HEK293 (cell line): Measurements from ENCODE around the gene IL17A.
A peak's percentile ranks its signal among the peaks of the same experiment; 100 is the strongest.

Experiments used
- CTCF ChIA-PET: fragments of 350-600 bp; formaldehyde crosslinking; extraction: SDS; loops from one replicate; lab custom pipeline; 2021; ENCODE audit warnings: antibody characterized with exemption; lab: Yijun Ruan, JAX
- POLR2A ChIA-PET: fragments of 300-600 bp; formaldehyde crosslinking; extraction: SDS; loops from one replicate; lab custom pipeline; 2020; ENCODE audit warnings: antibody characterized with exemption, inconsistent platforms; lab: Yijun Ruan, JAX
- H3K27ac ChIP-seq: fragments of 200-500 bp; sonication (Bioruptor generic); 2 replicates; pipeline ENCODE4 v1.5.1; 2014; ENCODE audit warnings: low read depth, low read length, control low read depth, inconsistent platforms; ENCODE audit errors: extremely low read depth
- H3K36me3 ChIP-seq, 2 experiments: fragments of 200-500 bp in 1 of 2; sonication (Bioruptor generic) in 1 of 2; 1 replicate in 1 of 2; 2 replicates in 1 of 2; pipeline ENCODE4 v1.5.1; 2014 to 2017; ENCODE audit warnings: inconsistent platforms in 2 of 2, low read length in 2 of 2; ENCODE audit not compliant: control insufficient read depth in 2 of 2, insufficient read depth in 1 of 2
- H3K4me1 ChIP-seq: fragments of 200-500 bp; sonication (Bioruptor generic); 2 replicates; pipeline ENCODE4 v1.5.1; 2014; ENCODE audit warnings: mild to moderate bottlenecking, low read length, inconsistent platforms; ENCODE audit not compliant: control insufficient read depth, insufficient read depth
- H3K4me3 ChIP-seq: 2 replicates; pipeline ENCODE4 v1.5.1; 2011; ENCODE audit warnings: low read depth, mild to moderate bottlenecking, control low read depth, low read length, moderate library complexity
- H3K9me3 ChIP-seq: fragments of 200-500 bp; sonication (Bioruptor generic); 2 replicates; pipeline ENCODE4 v1.5.1; 2014; ENCODE audit warnings: low read depth, low read length, inconsistent platforms; ENCODE audit not compliant: control insufficient read depth, insufficient read depth
- EGR2 ChIP-seq: fragments of 450-650 bp; formaldehyde crosslinking; IDR thresholded peaks from 2 replicates; pipeline ENCODE4 v1.5.1; 2016; ENCODE audit warnings: low read depth, missing biosample characterization, missing genetic modification characterization
- GFI1B ChIP-seq: fragments of 450-650 bp; formaldehyde crosslinking; IDR thresholded peaks from 2 replicates; pipeline ENCODE4 v1.5.1; 2016; ENCODE audit warnings: missing biosample characterization, missing genetic modification characterization
- MZF1 ChIP-seq: fragments of 450-650 bp; formaldehyde crosslinking; IDR thresholded peaks from 2 replicates; pipeline ENCODE4 v1.5.1; 2017; ENCODE audit warnings: missing biosample characterization, missing genetic modification characterization, borderline replicate concordance
- OSR2 ChIP-seq: fragments of 450-650 bp; formaldehyde crosslinking; IDR thresholded peaks from 2 replicates; pipeline ENCODE4 v1.5.1; 2016; ENCODE audit warnings: missing biosample characterization, missing genetic modification characterization
- ZBTB1 ChIP-seq: fragments of 450-650 bp; formaldehyde crosslinking; IDR thresholded peaks from 2 replicates; pipeline ENCODE4 v1.5.1; 2016; ENCODE audit warnings: missing biosample characterization, missing genetic modification characterization
- ZFP37 ChIP-seq: fragments of 450-650 bp; formaldehyde crosslinking; IDR thresholded peaks from 2 replicates; pipeline ENCODE4 v1.5.1; 2016; ENCODE audit warnings: missing biosample characterization, missing genetic modification characterization
- ZFP41 ChIP-seq: fragments of 450-650 bp; formaldehyde crosslinking; IDR thresholded peaks from 2 replicates; pipeline ENCODE4 v1.5.1; 2016; ENCODE audit warnings: missing biosample characterization, missing genetic modification characterization, borderline replicate concordance
- ZNF155 ChIP-seq: fragments of 450-650 bp; formaldehyde crosslinking; IDR thresholded peaks from 2 replicates; pipeline ENCODE4 v1.5.1; 2016; ENCODE audit warnings: missing biosample characterization, missing genetic modification characterization
- ZNF175 ChIP-seq: fragments of 450-650 bp; formaldehyde crosslinking; IDR thresholded peaks from 2 replicates; pipeline ENCODE4 v1.5.1; 2016; ENCODE audit warnings: missing biosample characterization, missing genetic modification characterization
- ZNF19 ChIP-seq: fragments of 450-650 bp; formaldehyde crosslinking; IDR thresholded peaks from 2 replicates; pipeline ENCODE4; 2016; ENCODE audit warnings: missing biosample characterization, missing genetic modification characterization, low read depth
- ZNF274 ChIP-seq, 2 experiments: fragments of 200-500 bp in 1 of 2; fragments of 450-650 bp in 1 of 2; sonication (Bioruptor generic) in 1 of 2; formaldehyde crosslinking in 1 of 2; IDR thresholded peaks; 2 replicates each; pipeline versions ENCODE4 v1.5.1 to v1.6.1; 2014 to 2016; ENCODE audit warnings: borderline replicate concordance in 1 of 2, inconsistent platforms in 1 of 2, low read length in 1 of 2, missing biosample characterization in 1 of 2, missing genetic modification characterization in 1 of 2
- ZNF366 ChIP-seq: fragments of 450-650 bp; formaldehyde crosslinking; conservative IDR thresholded peaks from 2 replicates; pipeline ENCODE4 v1.5.1; 2016; ENCODE audit warnings: missing biosample characterization, missing genetic modification characterization
- ZNF394 ChIP-seq: fragments of 450-650 bp; formaldehyde crosslinking; IDR thresholded peaks from 2 replicates; pipeline ENCODE4 v1.5.1; 2016; ENCODE audit warnings: missing biosample characterization, missing genetic modification characterization, mild to moderate bottlenecking, moderate library complexity, borderline replicate concordance
- ZNF433 ChIP-seq: fragments of 450-650 bp; formaldehyde crosslinking; IDR thresholded peaks from 2 replicates; pipeline ENCODE4 v1.5.1; 2016; ENCODE audit warnings: missing biosample characterization, missing genetic modification characterization, low read depth
- ZNF501 ChIP-seq: fragments of 450-650 bp; formaldehyde crosslinking; IDR thresholded peaks from 2 replicates; pipeline ENCODE4 v1.5.1; 2016; ENCODE audit warnings: missing biosample characterization, missing genetic modification characterization
- ZNF544 ChIP-seq: fragments of 450-650 bp; formaldehyde crosslinking; IDR thresholded peaks from 2 replicates; pipeline ENCODE4 v1.5.0; 2017; ENCODE audit warnings: missing biosample characterization, missing genetic modification characterization
- ZNF560 ChIP-seq: fragments of 450-650 bp; formaldehyde crosslinking; IDR thresholded peaks from 2 replicates; pipeline ENCODE4 v1.5.1; 2017; ENCODE audit warnings: missing biosample characterization, missing genetic modification characterization, borderline replicate concordance
- ZSCAN23 ChIP-seq: fragments of 450-650 bp; formaldehyde crosslinking; IDR thresholded peaks from 2 replicates; pipeline ENCODE4 v1.5.1; 2016; ENCODE audit warnings: missing biosample characterization, missing genetic modification characterization
- TF ChIP-seq, protein P1 (sequence below): fragments of 450-650 bp; formaldehyde crosslinking; IDR thresholded peaks from 2 replicates; pipeline ENCODE4 v1.5.1; 2017; ENCODE audit warnings: missing biosample characterization, missing genetic modification characterization
- TF ChIP-seq, protein P2 (sequence below): fragments of 450-650 bp; formaldehyde crosslinking; IDR thresholded peaks from 2 replicates; pipeline ENCODE4 v1.5.1; 2016; ENCODE audit warnings: missing biosample characterization, missing genetic modification characterization
- TF ChIP-seq, protein P3 (sequence below): fragments of 450-650 bp; formaldehyde crosslinking; IDR thresholded peaks from 2 replicates; pipeline ENCODE4 v1.5.0; 2017; ENCODE audit warnings: missing biosample characterization, missing genetic modification characterization, borderline replicate concordance
- TF ChIP-seq, protein P4 (sequence below): fragments of 450-650 bp; formaldehyde crosslinking; IDR thresholded peaks from 2 replicates; pipeline ENCODE4 v1.5.1; 2016; ENCODE audit warnings: missing biosample characterization, missing genetic modification characterization

IL17A gene

DNA sequence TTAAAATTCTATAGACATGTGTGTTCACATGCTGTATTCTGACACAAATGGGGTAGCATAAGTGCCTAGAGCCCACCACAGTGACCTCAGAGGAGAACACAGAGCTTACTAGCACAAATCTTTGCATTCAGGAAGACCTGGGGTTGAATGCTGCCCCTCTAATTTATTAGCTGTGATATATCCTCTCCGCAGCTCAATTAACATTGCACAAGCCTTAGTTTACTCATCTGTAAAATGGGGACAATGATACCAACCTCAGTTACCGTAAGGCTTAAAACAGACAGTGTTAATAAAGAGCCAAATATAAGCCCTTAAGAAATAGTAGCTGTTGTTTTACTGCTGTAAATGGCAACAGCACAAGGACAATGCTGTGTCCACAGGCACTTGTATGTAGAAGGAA, 36.2 kb upstream of the IL17A start (continued):
- TF ChIP-seq, protein P1, sequence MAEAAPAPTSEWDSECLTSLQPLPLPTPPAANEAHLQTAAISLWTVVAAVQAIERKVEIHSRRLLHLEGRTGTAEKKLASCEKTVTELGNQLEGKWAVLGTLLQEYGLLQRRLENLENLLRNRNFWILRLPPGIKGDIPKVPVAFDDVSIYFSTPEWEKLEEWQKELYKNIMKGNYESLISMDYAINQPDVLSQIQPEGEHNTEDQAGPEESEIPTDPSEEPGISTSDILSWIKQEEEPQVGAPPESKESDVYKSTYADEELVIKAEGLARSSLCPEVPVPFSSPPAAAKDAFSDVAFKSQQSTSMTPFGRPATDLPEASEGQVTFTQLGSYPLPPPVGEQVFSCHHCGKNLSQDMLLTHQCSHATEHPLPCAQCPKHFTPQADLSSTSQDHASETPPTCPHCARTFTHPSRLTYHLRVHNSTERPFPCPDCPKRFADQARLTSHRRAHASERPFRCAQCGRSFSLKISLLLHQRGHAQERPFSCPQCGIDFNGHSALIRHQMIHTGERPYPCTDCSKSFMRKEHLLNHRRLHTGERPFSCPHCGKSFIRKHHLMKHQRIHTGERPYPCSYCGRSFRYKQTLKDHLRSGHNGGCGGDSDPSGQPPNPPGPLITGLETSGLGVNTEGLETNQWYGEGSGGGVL (tag by site-specific recombination) = no peak
- TF ChIP-seq MZF1 (tag by site-specific recombination) = no peak

DNA sequence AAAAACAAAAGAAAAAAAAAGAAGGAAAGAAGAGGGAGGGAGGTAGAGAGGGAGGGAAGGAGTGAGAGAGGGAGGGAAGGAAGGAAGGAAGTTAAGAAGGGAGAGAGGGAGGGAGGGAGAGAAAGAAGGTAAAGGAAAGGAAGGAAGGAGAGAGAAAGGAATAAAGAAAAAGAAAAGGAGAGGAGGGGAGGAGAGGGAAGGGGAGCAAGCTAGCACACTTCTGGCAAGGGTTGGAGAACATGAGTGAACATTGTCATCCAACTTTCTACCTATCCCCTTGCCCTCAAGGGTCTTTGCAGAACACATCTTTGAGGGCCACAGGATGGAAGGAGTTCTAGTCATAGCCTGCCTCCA, 34.1 kb upstream of the IL17A start:
- CTCF ChIA-PET = interaction anchor here (0.6 kb wide), 1 partner anchor 82 kb away, joined by 3 read pairs; no protein-coding TSS in a partner anchor
- POLR2A ChIA-PET = no interaction called here
- Histone ChIP-seq H3K36me3 (no peaks in the 10 kb centered on the region), H3K9me3 (no peaks in the 10 kb centered on the region), H3K4me3 (no peak overlapping the region), H3K27ac (no peak overlapping the region), H3K4me1 (peaks cover 5% of the 10 kb centered on the region; the same call in 1 of the 2 replicates)
- no peak for TF ChIP-seq ZSCAN23 (tag by site-specific recombination)
- no peak for TF ChIP-seq ZNF19 (tag by site-specific recombination)
- TF ChIP-seq ZNF501 = no peak
- TF ChIP-seq ZNF366 (tag by site-specific recombination) = peak; percentile 70
- TF ChIP-seq ZNF433 (tag by site-specific recombination) = no peak

DNA sequence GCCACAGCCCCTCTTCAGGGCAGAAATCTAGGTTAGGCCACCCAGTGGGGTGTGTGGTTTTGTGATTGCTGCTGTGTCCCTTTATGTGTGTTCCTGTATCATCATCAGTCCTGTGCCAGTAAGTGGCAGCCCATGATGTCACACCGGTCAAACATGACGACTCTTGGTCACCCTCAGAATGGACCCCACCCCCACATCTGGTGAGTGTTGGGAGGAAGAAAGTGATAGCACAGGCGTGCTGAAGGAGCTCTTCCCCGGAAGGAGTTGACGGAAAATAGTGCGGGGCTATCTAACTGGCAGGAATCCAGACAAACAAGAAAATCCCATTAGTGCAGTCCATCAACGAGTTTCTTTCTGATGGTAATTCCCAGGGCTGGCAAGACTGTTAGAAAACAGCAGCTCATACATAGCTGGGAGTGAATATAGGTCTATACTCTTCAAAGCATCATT, 33.4 kb upstream of the IL17A start:
- H3K4me3 ChIP-seq = no peak overlapping the region
- H3K36me3 ChIP-seq = no peaks in the 10 kb centered on the region
- CTCF ChIA-PET = interaction anchor here (0.7 to 2.2 kb wide), 3 partner anchors 10 to 255 kb away, joined by 3 to 8 read pairs (median 3); no protein-coding TSS in a partner anchor
- no peaks in the 10 kb centered on the region for H3K9me3 ChIP-seq
- peaks cover 5% of the 10 kb centered on the region; the same call in 1 of the 2 replicates for H3K4me1 ChIP-seq
- POLR2A ChIA-PET = interaction anchor here (0.6 kb wide), 1 partner anchor 1641 kb away, joined by 3 read pairs; no protein-coding TSS in a partner anchor
- no peak overlapping the region for H3K27ac ChIP-seq
- TF ChIP-seq EGR2 (tag by site-specific recombination) = no peak
- no peak for TF ChIP-seq ZFP41 (tag by site-specific recombination)
- TF ChIP-seq ZNF544 (tag by site-specific recombination) = no peak
- TF ChIP-seq, protein P2, sequence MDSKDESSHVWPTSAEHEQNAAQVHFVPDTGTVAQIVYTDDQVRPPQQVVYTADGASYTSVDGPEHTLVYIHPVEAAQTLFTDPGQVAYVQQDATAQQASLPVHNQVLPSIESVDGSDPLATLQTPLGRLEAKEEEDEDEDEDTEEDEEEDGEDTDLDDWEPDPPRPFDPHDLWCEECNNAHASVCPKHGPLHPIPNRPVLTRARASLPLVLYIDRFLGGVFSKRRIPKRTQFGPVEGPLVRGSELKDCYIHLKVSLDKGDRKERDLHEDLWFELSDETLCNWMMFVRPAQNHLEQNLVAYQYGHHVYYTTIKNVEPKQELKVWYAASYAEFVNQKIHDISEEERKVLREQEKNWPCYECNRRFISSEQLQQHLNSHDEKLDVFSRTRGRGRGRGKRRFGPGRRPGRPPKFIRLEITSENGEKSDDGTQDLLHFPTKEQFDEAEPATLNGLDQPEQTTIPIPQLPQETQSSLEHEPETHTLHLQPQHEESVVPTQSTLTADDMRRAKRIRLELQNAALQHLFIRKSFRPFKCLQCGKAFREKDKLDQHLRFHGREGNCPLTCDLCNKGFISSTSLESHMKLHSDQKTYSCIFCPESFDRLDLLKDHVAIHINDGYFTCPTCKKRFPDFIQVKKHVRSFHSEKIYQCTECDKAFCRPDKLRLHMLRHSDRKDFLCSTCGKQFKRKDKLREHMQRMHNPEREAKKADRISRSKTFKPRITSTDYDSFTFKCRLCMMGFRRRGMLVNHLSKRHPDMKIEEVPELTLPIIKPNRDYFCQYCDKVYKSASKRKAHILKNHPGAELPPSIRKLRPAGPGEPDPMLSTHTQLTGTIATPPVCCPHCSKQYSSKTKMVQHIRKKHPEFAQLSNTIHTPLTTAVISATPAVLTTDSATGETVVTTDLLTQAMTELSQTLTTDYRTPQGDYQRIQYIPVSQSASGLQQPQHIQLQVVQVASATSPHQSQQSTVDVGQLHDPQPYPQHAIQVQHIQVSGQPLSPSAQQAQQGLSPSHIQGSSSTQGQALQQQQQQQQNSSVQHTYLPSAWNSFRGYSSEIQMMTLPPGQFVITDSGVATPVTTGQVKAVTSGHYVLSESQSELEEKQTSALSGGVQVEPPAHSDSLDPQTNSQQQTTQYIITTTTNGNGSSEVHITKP = no peak
- TF ChIP-seq OSR2 = no peak
- TF ChIP-seq GFI1B = no peak
- TF ChIP-seq ZNF560 = no peak
- TF ChIP-seq ZNF274 (IDR thresholded peaks at IDR 0.05; ENCODE audit: low read length) = no peak
- no peak for TF ChIP-seq ZNF274 (tag by site-specific recombination; IDR thresholded peaks at IDR 0.05; ENCODE audit: borderline replicate concordance)
- TF ChIP-seq, protein P3, sequence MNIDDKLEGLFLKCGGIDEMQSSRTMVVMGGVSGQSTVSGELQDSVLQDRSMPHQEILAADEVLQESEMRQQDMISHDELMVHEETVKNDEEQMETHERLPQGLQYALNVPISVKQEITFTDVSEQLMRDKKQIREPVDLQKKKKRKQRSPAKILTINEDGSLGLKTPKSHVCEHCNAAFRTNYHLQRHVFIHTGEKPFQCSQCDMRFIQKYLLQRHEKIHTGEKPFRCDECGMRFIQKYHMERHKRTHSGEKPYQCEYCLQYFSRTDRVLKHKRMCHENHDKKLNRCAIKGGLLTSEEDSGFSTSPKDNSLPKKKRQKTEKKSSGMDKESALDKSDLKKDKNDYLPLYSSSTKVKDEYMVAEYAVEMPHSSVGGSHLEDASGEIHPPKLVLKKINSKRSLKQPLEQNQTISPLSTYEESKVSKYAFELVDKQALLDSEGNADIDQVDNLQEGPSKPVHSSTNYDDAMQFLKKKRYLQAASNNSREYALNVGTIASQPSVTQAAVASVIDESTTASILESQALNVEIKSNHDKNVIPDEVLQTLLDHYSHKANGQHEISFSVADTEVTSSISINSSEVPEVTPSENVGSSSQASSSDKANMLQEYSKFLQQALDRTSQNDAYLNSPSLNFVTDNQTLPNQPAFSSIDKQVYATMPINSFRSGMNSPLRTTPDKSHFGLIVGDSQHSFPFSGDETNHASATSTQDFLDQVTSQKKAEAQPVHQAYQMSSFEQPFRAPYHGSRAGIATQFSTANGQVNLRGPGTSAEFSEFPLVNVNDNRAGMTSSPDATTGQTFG = no peak
- TF ChIP-seq ZFP37 (tag by site-specific recombination) = no peak
- TF ChIP-seq ZNF394 (tag by site-specific recombination) = no peak
- no peak for TF ChIP-seq ZNF155
- TF ChIP-seq, protein P4, sequence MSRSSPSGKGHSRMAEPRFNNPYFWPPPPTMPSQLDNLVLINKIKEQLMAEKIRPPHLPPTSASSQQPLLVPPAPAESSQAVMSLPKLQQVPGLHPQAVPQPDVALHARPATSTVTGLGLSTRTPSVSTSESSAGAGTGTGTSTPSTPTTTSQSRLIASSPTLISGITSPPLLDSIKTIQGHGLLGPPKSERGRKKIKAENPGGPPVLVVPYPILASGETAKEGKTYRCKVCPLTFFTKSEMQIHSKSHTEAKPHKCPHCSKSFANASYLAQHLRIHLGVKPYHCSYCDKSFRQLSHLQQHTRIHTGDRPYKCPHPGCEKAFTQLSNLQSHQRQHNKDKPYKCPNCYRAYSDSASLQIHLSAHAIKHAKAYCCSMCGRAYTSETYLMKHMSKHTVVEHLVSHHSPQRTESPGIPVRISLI (tag by site-specific recombination) = no peak
- TF ChIP-seq ZBTB1 (tag by site-specific recombination) = no peak
- TF ChIP-seq ZNF175 = no peak
- TF ChIP-seq, all 188 proteins: peak for 0
